NCI-H2196 treated with DMSO at 0.1 percent for 48 hours (cell line): Measurements from ENCODE around the gene IGF2.
A peak's percentile ranks its signal among the peaks of the same experiment; 100 is the strongest.

Source experiments
- DNase-seq: peaks from one replicate; lab custom pipeline; 2025; ENCODE audit not compliant: unreplicated experiment; lab: John Stamatoyannopoulos, UW

IGF2 gene

DNA sequence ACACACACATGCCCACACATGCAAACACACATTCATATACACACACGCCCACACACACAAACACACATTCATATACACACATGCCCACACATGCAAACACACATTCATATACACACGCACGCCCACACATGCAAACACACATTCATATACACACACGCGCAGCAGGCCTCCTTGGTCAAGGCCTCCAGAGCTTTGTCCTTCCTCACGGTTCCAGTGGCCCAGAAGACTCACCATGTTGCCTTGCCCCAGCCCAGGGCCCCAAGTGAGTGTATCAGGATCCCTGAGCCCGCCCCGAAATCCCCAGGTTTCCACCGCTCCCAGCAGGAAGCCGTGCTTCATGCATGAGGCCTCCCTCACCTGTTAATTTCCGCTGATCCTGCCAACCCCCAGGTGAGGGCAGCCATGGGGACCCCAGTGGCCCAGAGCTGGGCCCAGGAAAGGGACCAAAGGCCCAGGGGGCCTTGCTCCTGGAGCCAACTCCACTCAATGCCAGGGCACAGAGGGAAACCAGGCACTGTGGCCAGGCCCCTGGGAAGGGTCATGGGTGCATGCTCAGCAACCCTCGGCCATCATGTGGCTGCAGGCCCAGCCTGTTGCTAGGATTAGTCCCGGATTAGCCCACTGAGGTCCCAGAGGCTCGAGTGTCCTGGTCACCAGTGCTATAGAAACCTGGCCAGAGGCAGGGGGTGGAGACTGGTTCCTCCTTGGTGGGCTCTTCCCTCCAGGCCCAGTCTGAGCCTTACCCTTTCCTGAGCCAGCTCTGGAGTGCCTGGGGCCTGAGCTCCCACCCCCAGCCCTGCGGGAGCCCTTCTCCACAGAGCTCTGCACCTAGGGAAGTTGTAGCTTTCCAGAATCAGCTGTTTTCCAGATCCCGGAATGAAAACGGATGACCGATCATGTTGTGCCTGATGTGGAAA, 34.4 kb downstream of the IGF2 start:
- DNase-seq: no peak

DNA sequence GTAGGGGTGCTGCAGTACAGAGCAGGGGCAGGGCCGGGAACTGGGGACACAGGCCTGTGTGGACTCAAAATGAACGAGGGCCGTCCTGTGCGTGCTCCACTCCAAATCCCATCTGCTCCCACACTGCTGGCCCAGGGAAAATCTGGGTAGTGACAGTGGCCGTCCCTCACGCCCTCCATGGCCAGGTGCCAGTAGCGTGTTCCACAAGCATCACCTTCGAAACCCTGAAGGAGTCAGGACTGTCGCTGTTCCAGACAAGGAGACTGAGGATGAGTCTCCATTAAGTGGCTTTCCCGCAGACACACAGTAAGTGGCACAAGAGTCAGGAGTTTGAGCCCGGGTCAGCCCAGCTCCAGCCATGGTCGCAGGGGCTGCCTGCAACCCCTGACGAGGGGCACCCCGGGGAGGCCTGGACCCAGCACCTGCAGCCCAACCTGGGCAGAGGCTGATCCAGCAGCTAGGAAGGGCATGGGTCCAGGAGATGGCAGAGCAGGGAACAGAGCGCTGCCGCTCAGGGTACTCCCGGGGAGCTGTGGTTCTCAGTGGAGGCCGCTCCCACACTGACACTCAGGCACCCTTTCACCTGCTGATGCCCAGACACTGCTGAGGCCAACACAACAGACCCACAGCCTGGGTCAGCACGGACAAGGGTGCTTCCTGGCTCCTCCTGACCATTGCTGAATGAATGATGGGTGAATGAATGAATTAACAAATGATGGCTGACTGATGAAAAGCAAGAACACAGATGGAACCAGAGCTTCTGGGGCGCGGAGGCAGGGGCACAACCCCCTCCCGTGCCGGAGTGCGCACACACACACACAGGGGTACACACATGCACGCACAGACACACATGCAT, 35.3 kb downstream of the IGF2 start:
- DNase-seq: no peak

DNA sequence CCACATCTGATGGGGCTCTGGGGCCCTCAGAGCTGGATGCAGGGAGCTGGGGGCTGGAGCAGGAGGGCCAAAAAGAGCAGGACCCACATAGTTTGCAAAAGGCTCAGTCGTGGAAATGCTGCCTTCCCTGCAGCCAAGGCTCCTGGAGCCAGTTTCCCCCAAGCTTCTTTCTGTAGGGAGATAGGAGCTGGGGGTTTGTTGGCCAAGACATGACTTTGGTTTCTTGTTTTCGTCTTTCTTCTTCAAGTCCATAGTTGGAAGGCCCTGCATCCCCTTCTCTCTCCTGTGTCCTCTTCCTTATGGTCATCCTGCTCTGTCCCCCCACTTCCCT, 36.3 kb downstream of the IGF2 start:
- DNase-seq: no peak

DNA sequence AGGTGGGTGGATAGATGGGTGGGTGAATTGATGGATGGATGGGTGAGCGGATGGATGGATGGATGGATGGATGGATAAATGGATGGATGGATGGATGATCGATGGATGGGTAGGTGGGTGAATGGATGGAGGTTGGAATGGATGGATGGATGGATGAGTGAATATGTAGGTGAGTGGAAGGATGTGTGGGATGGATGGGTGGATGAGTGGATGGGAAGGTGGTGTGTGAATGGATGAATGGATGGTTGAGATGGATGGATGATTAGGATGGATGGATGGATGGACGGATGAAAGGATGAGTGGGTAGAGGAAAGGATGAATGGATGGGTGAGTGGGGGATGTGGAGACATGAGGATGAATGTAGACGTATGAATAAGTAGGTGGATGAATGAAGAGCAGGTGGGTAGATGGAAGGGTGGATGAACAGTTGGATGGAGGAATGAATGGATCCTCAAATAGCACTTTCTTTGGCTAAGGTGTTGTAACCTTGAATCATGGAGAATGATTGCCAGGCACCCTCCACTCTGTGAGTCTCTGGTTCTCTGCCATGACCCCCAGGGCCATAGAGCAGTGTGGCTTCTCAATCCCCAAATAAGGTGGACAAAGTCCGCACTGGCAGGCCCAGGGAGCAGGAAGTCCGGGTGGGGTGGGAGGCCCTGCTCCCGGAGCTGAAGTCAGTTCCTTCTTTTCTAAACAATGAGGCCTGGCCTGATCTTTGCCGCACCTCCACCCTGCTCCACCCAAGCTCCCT, 36.9 kb downstream of the IGF2 start:
- DNase-seq: no peak

DNA sequence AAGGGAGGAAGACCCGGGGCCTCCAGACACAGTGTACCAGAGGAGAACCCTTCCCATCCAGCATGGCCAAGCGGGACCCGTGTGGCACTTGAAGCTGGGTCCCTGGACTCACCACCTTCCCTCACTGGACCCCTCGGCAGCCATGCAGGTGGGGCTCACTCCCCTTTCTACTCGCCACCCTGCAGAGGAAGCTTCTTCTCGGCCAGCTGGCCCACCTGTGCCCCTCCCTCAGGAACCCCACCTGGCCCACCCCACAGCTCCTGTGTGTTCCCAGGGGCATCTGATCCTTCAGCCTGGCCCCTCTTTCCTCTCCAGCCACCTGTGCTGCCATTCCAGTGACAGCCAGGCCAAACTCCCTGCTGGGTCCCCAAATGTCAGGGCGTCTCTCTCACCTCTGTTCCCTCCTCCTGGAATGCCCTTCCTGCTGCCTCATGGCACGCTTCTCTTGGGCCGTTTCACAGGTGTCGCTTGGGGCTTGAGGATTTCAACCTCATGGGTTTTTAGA, 38.0 kb downstream of the IGF2 start:
- no peak for DNase-seq

DNA sequence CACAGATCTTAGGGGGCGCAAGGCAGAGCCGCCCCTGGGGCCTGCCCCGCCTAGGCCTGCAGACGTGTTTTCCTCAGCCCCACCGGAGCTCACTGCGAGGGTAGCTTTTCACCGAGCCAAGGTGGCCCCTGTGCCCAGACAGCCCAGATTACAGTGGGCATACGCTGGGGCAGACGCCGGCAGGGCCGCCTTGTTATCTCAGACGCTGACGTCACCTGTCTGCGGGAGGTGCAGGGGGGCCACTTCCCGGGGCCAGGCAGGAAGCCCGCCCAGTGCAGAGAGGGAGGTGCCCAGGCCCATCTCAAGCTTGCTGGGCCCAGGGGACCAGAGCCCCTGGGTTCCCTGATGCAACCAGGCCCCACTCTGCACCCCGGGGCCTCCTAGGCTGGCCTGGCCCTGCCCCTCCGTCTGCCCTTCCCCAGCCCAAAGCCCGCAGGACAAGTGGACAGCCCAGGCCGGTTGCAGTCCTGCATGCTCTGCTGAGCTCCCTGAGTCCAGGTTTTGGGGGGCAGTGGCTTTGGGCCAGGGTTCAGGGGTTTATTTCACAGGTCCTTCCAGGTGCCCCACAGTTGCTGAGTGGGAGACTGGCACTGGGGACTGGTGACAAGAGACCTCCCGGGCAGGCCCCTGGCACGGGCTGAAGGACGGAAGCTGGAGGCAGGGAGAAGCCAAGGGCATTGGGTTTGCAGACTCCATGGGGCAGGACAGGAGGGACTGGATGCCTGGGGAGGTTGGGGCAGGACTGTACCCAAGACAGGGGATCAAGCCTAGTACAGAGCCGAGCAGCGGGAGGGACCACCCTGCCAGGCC, 38.6 kb downstream of the IGF2 start:
- DNase-seq: no peak

DNA sequence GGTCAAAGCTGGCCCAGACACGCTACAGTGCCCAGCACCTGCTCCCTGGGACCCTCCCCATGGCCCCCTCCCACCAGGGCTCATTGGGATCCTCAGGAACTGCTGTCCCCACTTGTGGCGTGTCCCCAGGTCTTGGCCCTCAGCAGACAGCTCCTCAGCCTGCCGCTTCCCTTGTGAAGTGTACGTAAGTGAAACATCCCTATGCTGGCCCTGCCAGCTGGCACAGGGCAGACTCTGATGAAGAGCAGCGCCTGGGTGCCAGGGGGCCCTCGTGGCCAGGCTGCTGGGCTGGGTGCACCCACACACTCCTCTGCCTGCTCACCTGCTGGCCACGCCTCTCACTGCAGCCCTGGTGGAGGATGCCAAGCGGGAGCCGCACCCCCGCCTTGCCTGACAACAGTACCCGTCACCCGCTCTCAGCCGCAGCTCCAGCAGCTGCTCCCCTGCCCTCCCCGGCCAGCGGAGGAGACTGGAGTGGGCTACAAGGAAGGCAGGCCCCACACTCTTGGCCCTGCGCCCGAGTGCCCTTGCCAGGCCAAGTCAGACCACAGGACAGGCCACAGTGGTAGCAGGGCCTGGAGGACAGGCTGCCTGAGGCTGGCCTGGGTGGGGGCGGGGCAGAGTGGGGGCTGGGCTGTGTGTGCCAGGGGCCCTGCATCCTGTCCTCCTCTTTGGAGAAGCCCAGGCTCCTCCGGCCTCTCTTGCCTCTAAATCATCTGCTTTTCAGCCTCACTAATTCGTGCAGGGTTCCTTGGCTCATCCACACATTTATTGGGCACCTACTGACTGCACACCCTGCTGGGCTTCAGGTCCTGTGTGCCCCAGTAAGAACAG, 39.5 kb downstream of the IGF2 start:
- DNase-seq: peak; percentile 85

DNA sequence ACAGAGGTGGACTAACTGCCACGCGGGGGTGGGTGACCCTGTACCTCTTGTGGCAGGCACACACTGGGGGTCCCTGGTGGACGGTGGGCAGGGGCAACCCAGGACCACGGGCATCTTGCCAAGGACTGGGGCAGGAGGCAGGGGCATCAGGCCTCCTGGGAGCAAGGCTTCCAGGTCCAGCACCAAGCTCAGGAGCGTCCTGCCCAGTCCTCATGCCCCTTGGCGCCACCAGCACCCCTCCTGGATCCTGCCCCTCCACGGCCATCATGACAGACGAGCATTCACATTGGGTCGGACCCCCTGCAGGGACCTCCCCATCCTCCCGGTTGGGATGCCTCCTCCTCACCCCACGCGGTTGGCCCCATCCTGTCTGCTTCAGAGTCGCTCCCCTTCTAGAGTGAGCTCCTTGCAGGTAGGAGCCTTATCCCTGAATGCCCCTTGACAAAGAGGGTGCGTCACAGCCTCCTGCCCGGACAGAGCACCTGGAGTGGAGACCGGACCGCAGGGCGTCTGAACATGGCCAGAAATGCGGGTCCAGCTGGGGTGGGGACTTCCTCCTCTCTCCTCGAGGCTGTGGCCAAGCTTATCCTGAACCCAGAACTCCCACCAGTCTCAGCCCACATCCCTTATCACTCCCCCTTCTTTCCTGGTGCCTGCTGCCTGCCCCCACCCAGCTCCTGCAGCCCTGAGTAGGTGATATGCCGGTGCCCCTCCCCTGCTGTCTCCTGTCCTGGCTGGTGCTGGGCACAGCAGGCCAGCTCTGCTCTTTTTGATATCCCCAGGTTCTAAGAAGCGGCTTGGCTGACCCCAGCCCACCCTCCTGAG, 40.3 kb downstream of the IGF2 start:
- no peak for DNase-seq

DNA sequence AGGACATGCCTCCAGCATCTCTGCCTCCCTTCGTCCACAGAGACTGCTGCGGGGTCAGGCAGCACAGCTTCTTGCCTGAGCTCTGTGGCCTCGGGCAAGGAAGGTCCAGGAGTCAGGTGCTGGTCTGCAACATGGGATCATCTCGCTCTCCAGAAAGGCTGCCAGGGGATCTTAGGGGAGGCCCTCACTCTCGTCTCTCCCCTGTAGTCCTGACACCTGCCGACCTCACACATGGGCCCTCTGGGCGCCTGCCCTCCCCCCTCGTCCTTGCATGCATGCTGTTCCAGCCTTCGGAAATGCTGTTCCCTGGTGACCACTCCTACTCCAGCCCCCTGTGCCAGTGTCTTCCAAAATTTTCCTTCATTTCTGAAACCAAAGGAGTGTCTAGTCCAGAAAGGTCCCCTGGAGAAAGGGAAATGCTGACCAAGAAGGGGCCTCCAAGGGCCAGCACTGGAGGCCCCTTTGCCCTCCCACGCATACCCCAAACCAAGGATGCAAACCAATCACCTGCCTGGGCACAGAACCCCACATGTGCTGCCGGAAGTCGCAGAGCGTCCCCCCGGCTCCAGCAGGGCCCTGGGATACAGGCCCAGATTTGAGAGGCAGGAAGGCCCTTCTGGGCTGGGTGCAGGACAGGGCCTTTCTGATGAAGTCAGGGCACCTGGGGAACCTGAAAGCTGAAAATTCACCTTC, 41.0 kb downstream of the IGF2 start:
- DNase-seq: no peak

DNA sequence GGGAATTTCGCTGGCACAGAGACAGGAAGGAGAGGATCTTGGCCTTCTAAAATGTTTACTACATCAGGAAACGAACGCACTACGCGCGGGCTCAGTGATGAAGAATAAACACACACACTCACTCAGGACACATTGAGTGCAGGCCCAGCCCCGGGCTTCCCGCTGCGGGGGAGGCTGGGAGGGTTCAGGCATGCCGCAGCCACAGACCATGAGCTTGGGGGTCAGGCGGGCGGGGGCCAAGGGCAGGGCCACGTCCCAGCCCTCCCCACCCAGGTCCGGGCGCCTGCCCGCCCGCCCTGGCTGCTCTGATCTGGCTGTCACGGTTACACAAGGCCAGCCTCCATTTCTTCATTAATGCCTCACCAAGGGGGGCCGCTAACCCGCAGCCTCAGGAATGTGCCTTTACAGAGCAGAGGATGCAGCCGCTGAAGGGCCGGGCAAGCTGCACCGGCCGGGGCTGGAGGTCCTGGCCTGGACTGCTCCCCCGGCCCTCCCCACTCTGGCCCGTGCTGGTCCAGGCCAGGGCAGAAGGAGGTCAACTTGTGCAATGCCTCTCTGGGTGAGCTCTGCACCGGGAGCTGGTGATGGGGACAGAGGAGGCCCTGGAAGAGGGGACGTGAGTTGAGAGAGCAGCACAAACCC, 41.7 kb downstream of the IGF2 start:
- no peak for DNase-seq

DNA sequence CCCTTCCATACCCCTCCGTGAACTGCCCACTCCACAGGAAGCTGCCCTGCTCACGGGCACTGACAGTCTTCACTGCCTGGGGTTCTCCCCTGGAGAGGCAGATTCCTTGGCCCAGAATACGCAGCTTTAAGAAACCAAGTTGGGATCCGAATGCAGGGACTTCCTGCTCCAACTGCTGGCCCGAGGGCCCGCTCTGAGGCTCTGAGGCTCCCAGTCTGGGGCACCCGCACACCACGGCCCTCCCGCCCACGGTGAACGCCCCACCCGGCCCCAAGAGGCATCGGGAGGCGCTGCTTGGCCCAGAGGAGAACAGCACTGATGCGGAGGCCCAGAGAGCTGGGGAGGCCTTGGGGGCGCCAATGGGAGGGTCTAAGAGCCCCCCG, 42.3 kb downstream of the IGF2 start:
- DNase-seq: no peak

DNA sequence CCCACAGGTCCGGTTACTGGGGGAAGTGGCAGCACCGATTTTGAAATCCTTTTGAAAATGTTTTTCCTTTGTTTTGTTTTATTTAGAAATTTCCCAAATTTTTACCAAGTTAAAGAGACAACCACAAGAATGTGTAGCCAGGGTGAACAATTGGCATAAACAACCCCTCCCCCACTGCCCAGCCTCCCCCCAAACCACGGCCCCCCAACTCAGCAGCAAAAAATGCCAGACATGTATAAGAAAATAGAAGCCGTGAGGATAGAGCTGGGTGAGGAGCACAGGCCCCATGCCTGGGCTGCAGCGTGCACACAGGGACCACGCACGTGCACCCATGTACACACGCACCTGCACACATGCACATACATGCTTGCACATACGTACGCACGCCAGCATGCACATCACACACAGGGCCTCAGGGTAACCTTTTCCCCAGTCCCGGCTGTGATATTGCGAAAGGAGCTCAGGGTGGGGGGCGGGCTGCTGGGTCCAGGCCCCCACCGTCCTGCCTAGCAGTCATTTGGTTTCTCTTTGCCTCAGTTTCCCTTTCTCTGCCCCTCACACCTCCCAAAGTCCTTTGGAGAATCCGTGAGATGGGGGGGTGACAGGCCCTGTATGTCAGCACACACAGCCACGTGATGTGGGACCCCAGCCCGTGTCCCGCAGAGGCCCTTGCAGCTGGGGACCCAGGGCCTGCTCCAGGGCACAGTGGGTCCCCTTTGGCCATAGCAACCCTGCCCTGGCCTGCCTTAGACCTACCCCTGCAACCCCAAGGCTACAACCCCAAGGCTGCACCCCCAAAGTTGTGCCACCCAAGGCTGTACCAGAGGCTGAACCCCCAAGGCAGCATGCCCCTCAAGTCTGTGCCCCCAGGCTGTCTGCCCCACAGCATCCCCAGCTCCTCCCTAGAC, 42.9 kb downstream of the IGF2 start:
- no peak for DNase-seq

DNA sequence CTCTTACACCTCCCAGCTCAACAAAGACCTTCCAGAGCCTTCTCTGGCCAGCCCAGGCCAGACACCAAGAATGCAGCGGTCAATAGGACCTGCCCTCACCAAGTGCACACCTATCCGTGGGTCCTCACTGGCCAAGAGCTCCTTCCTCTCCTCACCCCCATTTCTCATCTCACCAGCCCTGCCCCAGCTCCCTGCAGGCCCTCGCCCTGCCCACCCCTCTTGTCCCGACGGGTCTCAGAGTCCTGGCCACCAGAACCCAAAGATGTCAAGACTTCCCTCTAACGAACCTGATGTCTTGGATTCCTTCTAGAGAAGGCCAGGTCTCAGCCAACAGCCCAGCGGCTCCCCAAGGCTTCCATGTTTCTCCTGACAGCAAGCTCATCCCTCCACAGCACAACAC, 43.6 kb downstream of the IGF2 start:
- DNase-seq: no peak

DNA sequence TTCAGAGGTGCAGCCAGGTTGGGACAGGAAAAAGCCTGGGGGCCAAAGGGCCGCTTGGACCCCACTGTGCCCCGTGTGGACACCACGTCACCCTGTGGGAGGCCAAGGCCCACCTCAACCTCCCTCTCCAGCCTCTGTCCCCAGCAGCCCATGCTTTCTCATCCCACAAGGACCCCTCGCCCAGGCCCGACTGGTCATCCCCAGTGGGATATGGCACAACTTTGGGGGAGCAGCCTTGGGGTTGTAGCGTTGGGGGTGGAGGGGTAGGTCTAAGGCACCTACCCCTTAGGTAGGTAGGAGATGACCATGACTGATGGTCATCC, 44.0 kb downstream of the IGF2 start:
- no peak for DNase-seq

DNA sequence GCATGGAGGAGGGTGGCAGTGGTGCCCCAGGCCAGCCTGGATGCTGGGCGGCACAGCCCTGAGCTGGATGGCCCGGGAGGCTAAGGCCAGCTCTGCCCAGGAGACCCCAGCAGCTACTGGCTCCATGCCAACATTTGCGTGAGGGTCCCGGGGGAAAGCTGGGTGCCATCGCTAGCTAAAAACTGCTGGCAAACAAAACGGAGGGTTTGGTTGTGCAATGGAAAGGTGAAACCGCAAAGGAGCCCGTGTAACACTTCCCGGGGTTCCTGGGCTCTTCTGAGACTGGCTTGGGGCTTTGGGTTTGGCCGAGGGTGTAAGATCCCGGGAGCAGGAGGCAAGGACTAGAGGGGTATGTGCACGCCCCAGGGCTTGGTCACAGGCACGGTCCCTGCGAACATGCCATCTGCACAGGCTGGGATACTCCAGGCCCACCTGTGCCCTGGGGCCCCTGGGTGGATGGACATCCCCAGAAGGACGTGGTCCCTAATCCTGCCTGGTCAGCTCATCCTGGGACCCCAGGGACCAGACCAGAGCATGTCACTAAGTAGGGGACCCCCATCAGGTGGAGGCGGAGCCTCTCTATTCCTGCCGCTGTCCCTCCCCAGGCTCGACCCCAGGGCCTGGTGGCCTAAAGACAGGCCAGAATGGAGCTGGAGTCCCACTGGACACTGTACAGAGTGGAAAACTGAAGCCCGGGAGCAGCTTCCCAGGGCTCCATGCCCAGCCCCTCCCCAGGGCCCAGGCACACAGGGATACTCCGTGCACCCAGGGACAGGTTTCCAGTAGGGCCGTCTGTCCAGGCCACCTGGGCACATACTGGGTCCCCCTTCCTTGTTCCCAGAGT, 44.6 kb downstream of the IGF2 start:
- no peak for DNase-seq
